Caco-2 (cell line): ENCODE data around the gene EPB41L4B. TPM values are rescaled to one million over a fixed set of nuclear protein-coding genes. Genes with fewer than 3 reads are reported as not detected.
A peak's percentile ranks its signal among the peaks of the same experiment; 100 is the strongest.

Experiments used
- BruUV-seq: library from RNA; stranded (reverse); fragments of 400-500 nt; replicated peaks from 2 replicates; lab custom pipeline; 2021; lab: Mats Ljungman, UMichigan
- CTCF ChIA-PET: fragments of 300-600 bp; sonication (Branson Sonifier 250); formaldehyde crosslinking; loops from one replicate; lab custom pipeline; 2022; ENCODE audit warnings: antibody characterized with exemption; lab: Charles Lee
- POLR2A ChIA-PET: fragments of 300-600 bp; sonication (Branson Sonifier 250); formaldehyde crosslinking; loops from one replicate; lab custom pipeline; 2022; ENCODE audit warnings: antibody characterized with exemption; lab: Charles Lee
- DNase-seq, 2 experiments: peaks; one replicate each; pipeline versions ENCODE4 v3.0.0 to v3.0.0-alpha.2; 2020 to 2022
- H3K27me3 ChIP-seq: replicated peaks from 2 replicates; pipeline ENCODE4 v1.6.0; 2011; ENCODE audit warnings: low read length; ENCODE audit not compliant: control insufficient read depth, insufficient read depth
- H3K36me3 ChIP-seq: 2 replicates; pipeline ENCODE4 v1.5.1; 2011; ENCODE audit warnings: low read length; ENCODE audit not compliant: control insufficient read depth, insufficient read depth
- H3K4me1 ChIP-seq: fragments of 250-450 bp; sonication (Bioruptor Pico); 2 replicates; pipeline ENCODE4 v1.5.1; 2020; ENCODE audit warnings: mild to moderate bottlenecking
- H3K4me3 ChIP-seq: 2 replicates; pipeline ENCODE4 v1.5.1; 2011; ENCODE audit warnings: low read depth, mild to moderate bottlenecking, control low read depth, low read length
- H3K9me3 ChIP-seq: fragments of 250-450 bp; sonication (Bioruptor Pico); 2 replicates; pipeline ENCODE4 v1.5.1; 2020; ENCODE audit warnings: mild to moderate bottlenecking, moderate library complexity
- H3K27ac Mint-ChIP-seq: one replicate; pipeline ENCODE4 v1.8.0; 2022; ENCODE audit warnings: mixed read lengths; ENCODE audit not compliant: unreplicated experiment
- H3K27me3 Mint-ChIP-seq: one replicate; pipeline ENCODE4 v1.8.0; 2022; ENCODE audit warnings: mixed read lengths; ENCODE audit not compliant: insufficient read depth, unreplicated experiment
- H3K36me3 Mint-ChIP-seq: one replicate; pipeline ENCODE4 v1.8.0; 2022; ENCODE audit warnings: mild to moderate bottlenecking, mixed read lengths; ENCODE audit not compliant: insufficient read depth, unreplicated experiment
- H3K4me1 Mint-ChIP-seq: one replicate; pipeline ENCODE4 v1.8.0; 2022; ENCODE audit warnings: low read depth, mixed read lengths; ENCODE audit not compliant: unreplicated experiment
- H3K4me3 Mint-ChIP-seq: one replicate; pipeline ENCODE4 v1.8.0; 2022; ENCODE audit warnings: mild to moderate bottlenecking, moderate library complexity, mixed read lengths; ENCODE audit not compliant: unreplicated experiment
- H3K9me3 Mint-ChIP-seq: one replicate; pipeline ENCODE4 v1.8.0; 2022; ENCODE audit warnings: mixed read lengths; ENCODE audit not compliant: unreplicated experiment
- CTCF ChIP-seq, 2 experiments: fragments of 200-600 bp in 1 of 2; IDR thresholded peaks; 1 replicate in 1 of 2; 2 replicates in 1 of 2; pipeline versions ENCODE4 v1.5.1 to v1.8.0; 2011 to 2022; ENCODE audit warnings: antibody characterized with exemption in 1 of 2, control low read depth in 1 of 2, inconsistent platforms in 1 of 2, low read depth in 1 of 2, low read length in 1 of 2, mild to moderate bottlenecking in 1 of 2, moderate library complexity in 1 of 2; ENCODE audit not compliant: insufficient read depth in 1 of 2, severe bottlenecking in 1 of 2, unreplicated experiment in 1 of 2
- intact Hi-C: fragments of 100-400 bp; cut with micrococcal nuclease; formaldehyde crosslinking; loops from one replicate; pipeline ENCODE4 v1.10.0; 2022; ENCODE audit not compliant: unreplicated experiment
- total RNA-seq: library from RNA; stranded (reverse); gene quantifications from 2 replicates; pipeline ENCODE4 v1.2.3, GENCODE V29; 2022

The EPB41L4B gene
- total RNA-seq, 1 experiment from 2014 or later, result 16.3 TPM

- DNase-seq, result peak in 1 of 2 experiments; percentile 27
- BruUV-seq, result no TSS peak
- Histone ChIP-seq H3K4me1 (0 out of 2 replicates have a peak, but pooled peaks cover 7% of the 10 kb centered on the region), H3K36me3 (no peaks in the 10 kb centered on the region), H3K27me3 (no peaks in the 10 kb centered on the region), H3K9me3 (no peaks in the 10 kb centered on the region; the same call in 1 of the 2 replicates), H3K4me3 (no peak overlapping the region)
- H3K4me1 Mint-ChIP-seq, result no peaks in the 10 kb centered on the region
- no peaks in the 10 kb centered on the region for H3K9me3 Mint-ChIP-seq
- ChIA-PET CTCF (no interaction called here), POLR2A (no interaction called here)
- no peak overlapping the region for H3K27ac Mint-ChIP-seq
- H3K4me3 Mint-ChIP-seq, result no peak overlapping the region
- no peaks in the 10 kb centered on the region for H3K36me3 Mint-ChIP-seq
- H3K27me3 Mint-ChIP-seq, result no peaks in the 10 kb centered on the region
- intact Hi-C loops, result no loop called here
- peak; percentile 16 to 22 for TF ChIP-seq CTCF (IDR thresholded peaks at IDR 0.05; ENCODE audit: insufficient read depth in 1 of 2, low read depth in 1 of 2, low read length in 1 of 2, severe bottlenecking in 1 of 2, unreplicated experiment in 1 of 2)
Observed at GRCh38 chr9:109205526-109205925, 115.3 kb downstream of the EPB41L4B start.

GRCh38 chr9:109203761-109204360 lies 117.0 kb downstream of the EPB41L4B start:
- H3K36me3 Mint-ChIP-seq, result no peaks in the 10 kb centered on the region
- CTCF ChIA-PET, result no interaction called here
- Histone ChIP-seq H3K27me3 (no peaks in the 10 kb centered on the region), H3K4me3 (no peak overlapping the region), H3K4me1 (0 out of 2 replicates have a peak, but pooled peaks cover 7% of the 10 kb centered on the region), H3K36me3 (no peaks in the 10 kb centered on the region), H3K9me3 (no peaks in the 10 kb centered on the region; the same call in 1 of the 2 replicates)
- POLR2A ChIA-PET, result no interaction called here
- no peak for DNase-seq
- H3K27me3 Mint-ChIP-seq, result no peaks in the 10 kb centered on the region
- no TSS peak for BruUV-seq
- H3K9me3 Mint-ChIP-seq, result no peaks in the 10 kb centered on the region
- H3K4me3 Mint-ChIP-seq, result no peak overlapping the region
- intact Hi-C loops, result no loop called here
- no peaks in the 10 kb centered on the region for H3K4me1 Mint-ChIP-seq
- TF ChIP-seq CTCF (IDR thresholded peaks at IDR 0.05; ENCODE audit: insufficient read depth in 1 of 2, low read depth in 1 of 2, low read length in 1 of 2, severe bottlenecking in 1 of 2, unreplicated experiment in 1 of 2), result no peak
- H3K27ac Mint-ChIP-seq, result no peak overlapping the region

- Histone ChIP-seq H3K4me3 (no peak overlapping the region), H3K4me1 (no peaks in the 10 kb centered on the region), H3K36me3 (no peaks in the 10 kb centered on the region), H3K27me3 (no peaks in the 10 kb centered on the region), H3K9me3 (no peaks in the 10 kb centered on the region)
- intact Hi-C loops, result no loop called here
- ChIA-PET POLR2A (no interaction called here), CTCF (interaction anchor here (0.8 to 0.9 kb wide), 2 partner anchors 16 to 82 kb away, joined by 3 to 6 read pairs; no protein-coding TSS in a partner anchor)
- no peaks in the 10 kb centered on the region for H3K27me3 Mint-ChIP-seq
- no peaks in the 10 kb centered on the region for H3K4me1 Mint-ChIP-seq
- H3K9me3 Mint-ChIP-seq, result no peaks in the 10 kb centered on the region
- no peak for TF ChIP-seq CTCF (IDR thresholded peaks at IDR 0.05; ENCODE audit: insufficient read depth in 1 of 2, low read depth in 1 of 2, low read length in 1 of 2, severe bottlenecking in 1 of 2, unreplicated experiment in 1 of 2)
- DNase-seq, result no peak
- H3K27ac Mint-ChIP-seq, result no peak overlapping the region
- H3K4me3 Mint-ChIP-seq, result no peak overlapping the region
- no peaks in the 10 kb centered on the region for H3K36me3 Mint-ChIP-seq
- BruUV-seq, result no TSS peak
Observed at GRCh38 chr9:109199676-109200075, 121.2 kb downstream of the EPB41L4B start.
